Neural cell (in vitro differentiated cells): ENCODE measurements around the gene RASSF4. TPM values are rescaled to one million over a fixed set of nuclear protein-coding genes. Genes with fewer than 3 reads are reported as not detected.

ENCODE experiments used
- H2AFZ ChIP-seq: fragments of 200-600, 300-800 bp; sonication (generic), shearing (Covaris generic); 2 replicates; pipeline ENCODE4 v1.6.0; 2014; ENCODE audit warnings: low read depth, mild to moderate bottlenecking, antibody characterized with exemption, low read length, moderate library complexity
- H3F3A ChIP-seq: fragments of 200-600 bp; shearing (Covaris generic); 2 replicates; pipeline ENCODE4 v1.6.1; 2016; ENCODE audit warnings: mild to moderate bottlenecking, moderate library complexity, mixed read lengths, antibody characterized with exemption, low read length; ENCODE audit not compliant: insufficient read depth, poor library complexity, severe bottlenecking
- H3K27ac ChIP-seq: fragments of 200-600, 300-800 bp; sonication (generic), shearing (Covaris generic); 2 replicates; pipeline ENCODE4 v1.5.1; 2014; ENCODE audit warnings: mild to moderate bottlenecking, low read length, moderate library complexity
- H3K27me3 ChIP-seq: fragments of 300-800, 200-600 bp; sonication (generic), shearing (Covaris generic); 2 replicates; pipeline ENCODE4 v1.6.0; 2014; ENCODE audit warnings: mild to moderate bottlenecking, low read depth, low read length, moderate library complexity; ENCODE audit not compliant: insufficient read depth
- H3K36me3 ChIP-seq: fragments of 300-800, 200-600 bp; sonication (generic), shearing (Covaris generic); 2 replicates; pipeline ENCODE4 v1.5.1; 2014; ENCODE audit warnings: mild to moderate bottlenecking, antibody characterized with exemption, low read length, moderate library complexity; ENCODE audit not compliant: insufficient read depth
- H3K4me2 ChIP-seq: fragments of 300-800, 200-600 bp; sonication (generic), shearing (Covaris generic); 2 replicates; pipeline ENCODE4 v1.6.0; 2014; ENCODE audit warnings: mild to moderate bottlenecking, low read length
- H3K4me3 ChIP-seq: fragments of 300-800, 200-600 bp; sonication (generic), shearing (Covaris generic); 2 replicates; pipeline ENCODE4 v1.5.1; 2014; ENCODE audit warnings: mild to moderate bottlenecking, low read length, moderate library complexity
- H3K79me2 ChIP-seq: fragments of 200-600 bp; shearing (Covaris generic); replicated peaks from 2 replicates; pipeline ENCODE4 v1.6.0; 2014; ENCODE audit warnings: mild to moderate bottlenecking, low read length, moderate library complexity; ENCODE audit not compliant: insufficient read depth
- H3K9ac ChIP-seq: fragments of 300-800, 200-600 bp; sonication (generic), shearing (Covaris generic); 2 replicates; pipeline ENCODE4 v1.6.1; 2016; ENCODE audit warnings: mild to moderate bottlenecking, low read length, mixed read lengths
- H3K9me2 ChIP-seq: fragments of 200-600 bp; shearing (Covaris generic); 2 replicates; pipeline ENCODE4 v1.6.1; 2016; ENCODE audit warnings: mild to moderate bottlenecking, low read length, mixed read lengths; ENCODE audit not compliant: insufficient read depth
- H3K9me3 ChIP-seq: fragments of 200-600, 300-800 bp; sonication (generic), shearing (Covaris generic); 2 replicates; pipeline ENCODE4 v1.6.1; 2016; ENCODE audit warnings: mild to moderate bottlenecking, mixed run types, low read length, moderate library complexity, mixed read lengths
- H4K20me1 ChIP-seq: fragments of 200-600 bp; shearing (Covaris generic); 2 replicates; pipeline ENCODE4 v1.6.1; 2016; ENCODE audit warnings: mild to moderate bottlenecking, mixed run types; ENCODE audit not compliant: insufficient read depth
- EP300 ChIP-seq: fragments of 450-650 bp; conservative IDR thresholded peaks from 2 replicates; pipeline ENCODE4 v1.6.1; 2014; ENCODE audit warnings: antibody characterized with exemption, mild to moderate bottlenecking, moderate library complexity; ENCODE audit not compliant: poor library complexity, severe bottlenecking
- EZH2 ChIP-seq: fragments of 200-600, 300-800 bp; shearing (Covaris generic), sonication (generic); IDR thresholded peaks from 2 replicates; pipeline ENCODE4 v1.6.1; 2014; ENCODE audit warnings: antibody characterized with exemption, low read length, borderline replicate concordance, mild to moderate bottlenecking; ENCODE audit not compliant: insufficient read depth, poor library complexity, severe bottlenecking
- MXI1 ChIP-seq: fragments of 450-650 bp; conservative IDR thresholded peaks from 2 replicates; pipeline ENCODE4 v1.6.1; 2014; ENCODE audit warnings: antibody characterized with exemption, mild to moderate bottlenecking; ENCODE audit not compliant: poor library complexity, severe bottlenecking
- POLR2AphosphoS5 ChIP-seq: IDR thresholded peaks from 2 replicates; pipeline ENCODE4 v1.6.1; 2012
- RAD21 ChIP-seq: fragments of 450-650 bp; conservative IDR thresholded peaks from 2 replicates; pipeline ENCODE4 v1.6.1; 2014; ENCODE audit warnings: antibody characterized with exemption, mild to moderate bottlenecking, moderate library complexity
- SMC3 ChIP-seq: fragments of 450-650 bp; conservative IDR thresholded peaks from 2 replicates; pipeline ENCODE4 v1.6.1; 2014; ENCODE audit warnings: antibody characterized with exemption, mild to moderate bottlenecking, moderate library complexity; ENCODE audit not compliant: poor library complexity
- TAF1 ChIP-seq: IDR thresholded peaks from 2 replicates; pipeline ENCODE4 v1.6.1; 2012; ENCODE audit warnings: low read depth
- polyA plus RNA-seq: library from polyadenylated mRNA; depleted of rRNA; stranded (reverse); fragments of >200 nt; gene quantifications from 2 replicates; pipeline ENCODE4 v1.2.3, GENCODE V29; 2014
- TF ChIP-seq, protein P1 (sequence below): fragments of 450-650 bp; IDR thresholded peaks from 2 replicates; pipeline ENCODE4 v1.5.1; 2014; ENCODE audit warnings: antibody characterized with exemption, mild to moderate bottlenecking, moderate library complexity; ENCODE audit not compliant: poor library complexity, severe bottlenecking
- TF ChIP-seq, protein P2 (sequence below): IDR thresholded peaks from 2 replicates; pipeline ENCODE4 v1.6.1; 2012; ENCODE audit warnings: borderline replicate concordance

Gene RASSF4
- polyA plus RNA-seq, 1 donor from 2014 or later, result 10.2 TPM

DNA sequence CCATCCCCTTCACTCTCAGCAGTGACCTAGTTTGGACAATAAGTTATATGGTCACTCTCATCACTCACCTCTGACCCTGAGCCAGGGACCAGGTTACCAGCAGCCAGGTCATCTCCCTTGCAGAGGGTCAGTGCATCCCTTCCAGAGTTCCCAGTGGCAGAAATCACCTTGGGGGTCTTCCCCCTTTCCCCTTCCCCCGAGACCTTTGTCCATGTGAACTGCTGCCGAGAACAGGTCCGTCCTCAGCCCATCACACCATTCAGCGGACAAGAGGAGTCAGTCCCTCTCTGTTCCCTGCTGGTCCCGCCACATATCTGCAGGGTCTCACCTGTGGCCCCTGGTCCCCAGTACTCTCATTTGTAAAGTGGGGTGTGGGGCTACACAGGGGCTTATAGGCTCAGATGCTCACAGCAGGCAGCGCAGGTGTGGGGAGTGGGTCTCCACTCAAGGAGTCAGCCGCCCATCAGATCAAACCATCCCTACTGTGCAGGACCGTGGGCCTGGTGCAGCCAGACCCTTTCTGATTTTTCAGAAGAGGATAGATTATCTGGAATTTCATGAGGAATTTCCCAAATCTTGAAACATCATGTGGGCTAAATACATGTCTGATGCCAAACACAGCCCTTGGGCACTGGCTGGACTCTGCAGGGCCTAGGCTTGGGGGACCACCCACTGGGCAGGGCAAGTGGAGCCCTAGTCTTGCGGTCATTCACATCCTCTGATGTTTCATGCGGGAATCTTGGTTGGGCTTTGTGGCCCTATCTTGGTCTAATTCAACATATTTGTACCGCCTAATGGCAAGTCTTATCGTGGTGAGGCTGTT, 12.5 kb downstream of the RASSF4 start:
- no peaks in the 10 kb centered on the region for H3K9me2 ChIP-seq
- H2AFZ ChIP-seq, result no peak overlapping the region
- no peak overlapping the region for H3K4me2 ChIP-seq
- no peak overlapping the region for H3K9ac ChIP-seq
- H3F3A ChIP-seq, result no peaks in the 10 kb centered on the region
- no peaks in the 10 kb centered on the region for H3K9me3 ChIP-seq
- H4K20me1 ChIP-seq, result no peaks in the 10 kb centered on the region
- H3K27me3 ChIP-seq, result no peaks in the 10 kb centered on the region
- TF ChIP-seq, protein P1, sequence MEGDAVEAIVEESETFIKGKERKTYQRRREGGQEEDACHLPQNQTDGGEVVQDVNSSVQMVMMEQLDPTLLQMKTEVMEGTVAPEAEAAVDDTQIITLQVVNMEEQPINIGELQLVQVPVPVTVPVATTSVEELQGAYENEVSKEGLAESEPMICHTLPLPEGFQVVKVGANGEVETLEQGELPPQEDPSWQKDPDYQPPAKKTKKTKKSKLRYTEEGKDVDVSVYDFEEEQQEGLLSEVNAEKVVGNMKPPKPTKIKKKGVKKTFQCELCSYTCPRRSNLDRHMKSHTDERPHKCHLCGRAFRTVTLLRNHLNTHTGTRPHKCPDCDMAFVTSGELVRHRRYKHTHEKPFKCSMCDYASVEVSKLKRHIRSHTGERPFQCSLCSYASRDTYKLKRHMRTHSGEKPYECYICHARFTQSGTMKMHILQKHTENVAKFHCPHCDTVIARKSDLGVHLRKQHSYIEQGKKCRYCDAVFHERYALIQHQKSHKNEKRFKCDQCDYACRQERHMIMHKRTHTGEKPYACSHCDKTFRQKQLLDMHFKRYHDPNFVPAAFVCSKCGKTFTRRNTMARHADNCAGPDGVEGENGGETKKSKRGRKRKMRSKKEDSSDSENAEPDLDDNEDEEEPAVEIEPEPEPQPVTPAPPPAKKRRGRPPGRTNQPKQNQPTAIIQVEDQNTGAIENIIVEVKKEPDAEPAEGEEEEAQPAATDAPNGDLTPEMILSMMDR, result no peak
- TF ChIP-seq TAF1 (no peak), EZH2 (no peak), RAD21 (no peak), EP300 (no peak), POLR2AphosphoS5 (no peak), MXI1 (no peak), SMC3 (no peak)
- TF ChIP-seq, protein P2, sequence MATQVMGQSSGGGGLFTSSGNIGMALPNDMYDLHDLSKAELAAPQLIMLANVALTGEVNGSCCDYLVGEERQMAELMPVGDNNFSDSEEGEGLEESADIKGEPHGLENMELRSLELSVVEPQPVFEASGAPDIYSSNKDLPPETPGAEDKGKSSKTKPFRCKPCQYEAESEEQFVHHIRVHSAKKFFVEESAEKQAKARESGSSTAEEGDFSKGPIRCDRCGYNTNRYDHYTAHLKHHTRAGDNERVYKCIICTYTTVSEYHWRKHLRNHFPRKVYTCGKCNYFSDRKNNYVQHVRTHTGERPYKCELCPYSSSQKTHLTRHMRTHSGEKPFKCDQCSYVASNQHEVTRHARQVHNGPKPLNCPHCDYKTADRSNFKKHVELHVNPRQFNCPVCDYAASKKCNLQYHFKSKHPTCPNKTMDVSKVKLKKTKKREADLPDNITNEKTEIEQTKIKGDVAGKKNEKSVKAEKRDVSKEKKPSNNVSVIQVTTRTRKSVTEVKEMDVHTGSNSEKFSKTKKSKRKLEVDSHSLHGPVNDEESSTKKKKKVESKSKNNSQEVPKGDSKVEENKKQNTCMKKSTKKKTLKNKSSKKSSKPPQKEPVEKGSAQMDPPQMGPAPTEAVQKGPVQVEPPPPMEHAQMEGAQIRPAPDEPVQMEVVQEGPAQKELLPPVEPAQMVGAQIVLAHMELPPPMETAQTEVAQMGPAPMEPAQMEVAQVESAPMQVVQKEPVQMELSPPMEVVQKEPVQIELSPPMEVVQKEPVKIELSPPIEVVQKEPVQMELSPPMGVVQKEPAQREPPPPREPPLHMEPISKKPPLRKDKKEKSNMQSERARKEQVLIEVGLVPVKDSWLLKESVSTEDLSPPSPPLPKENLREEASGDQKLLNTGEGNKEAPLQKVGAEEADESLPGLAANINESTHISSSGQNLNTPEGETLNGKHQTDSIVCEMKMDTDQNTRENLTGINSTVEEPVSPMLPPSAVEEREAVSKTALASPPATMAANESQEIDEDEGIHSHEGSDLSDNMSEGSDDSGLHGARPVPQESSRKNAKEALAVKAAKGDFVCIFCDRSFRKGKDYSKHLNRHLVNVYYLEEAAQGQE, result no peak
- no peaks in the 10 kb centered on the region for H3K79me2 ChIP-seq
- no peak overlapping the region for H3K27ac ChIP-seq
- no peaks in the 10 kb centered on the region for H3K36me3 ChIP-seq
- H3K4me3 ChIP-seq, result no peak overlapping the region

DNA sequence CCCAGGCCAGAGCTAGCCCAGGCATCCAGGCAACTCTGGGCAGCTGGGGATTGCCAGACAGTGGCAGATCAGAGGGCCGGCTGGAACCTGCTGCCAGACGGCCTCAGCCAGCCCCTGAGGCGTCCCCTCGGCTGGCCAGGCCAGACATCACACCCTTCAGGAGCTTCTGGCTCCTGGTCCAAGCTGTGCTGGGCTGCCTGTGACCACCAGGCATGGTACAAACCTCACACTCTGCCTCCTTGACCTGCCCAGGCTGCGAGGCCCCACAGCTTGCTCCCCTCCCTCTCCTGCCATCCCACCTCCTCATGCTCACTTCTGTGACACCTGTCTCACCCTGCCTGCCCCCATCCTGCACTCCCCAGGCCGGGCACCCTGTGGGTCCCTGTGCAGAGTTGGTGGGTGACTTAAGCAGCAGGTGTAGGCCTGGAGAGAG, 13.3 kb downstream of the RASSF4 start:
- no peaks in the 10 kb centered on the region for H4K20me1 ChIP-seq
- H3K4me2 ChIP-seq, result no peak overlapping the region
- no peak for TF ChIP-seq MXI1
- H3K9me2 ChIP-seq, result no peaks in the 10 kb centered on the region
- H3F3A ChIP-seq, result no peaks in the 10 kb centered on the region
- H3K4me3 ChIP-seq, result no peak overlapping the region
- H3K9ac ChIP-seq, result no peak overlapping the region
- no peaks in the 10 kb centered on the region for H3K27me3 ChIP-seq
- no peaks in the 10 kb centered on the region for H3K9me3 ChIP-seq
- no peaks in the 10 kb centered on the region for H3K79me2 ChIP-seq
- H2AFZ ChIP-seq, result no peak overlapping the region
- H3K27ac ChIP-seq, result no peak overlapping the region
- no peaks in the 10 kb centered on the region for H3K36me3 ChIP-seq
